GM12875 (cell line): ENCODE data around the gene RXRA.

ENCODE experiments used
- H3K4me3 ChIP-seq: one replicate; pipeline ENCODE4 v1.5.1; 2011; ENCODE audit warnings: low read depth, low read length, control low read depth
- CTCF ChIP-seq: IDR thresholded peaks from 2 replicates; pipeline ENCODE4 v1.5.1; 2011; ENCODE audit warnings: low read depth, mild to moderate bottlenecking, control low read depth, inconsistent platforms, low read length, moderate library complexity, borderline replicate concordance; ENCODE audit not compliant: insufficient read depth

The RXRA gene

GRCh38 chr9:134374301-134375010, 48.2 kb downstream of the RXRA start:
- H3K4me3 ChIP-seq = no peak overlapping the region
- no peak for TF ChIP-seq CTCF

- no peak overlapping the region for H3K4me3 ChIP-seq
- TF ChIP-seq CTCF = no peak
These were observed 48.7 kb downstream of the RXRA start for GRCh38 chr9:134375011-134375390.

- no peak overlapping the region for H3K4me3 ChIP-seq
- no peak for TF ChIP-seq CTCF
These were observed 49.5 kb downstream of the RXRA start for GRCh38 chr9:134375430-134376385.

- TF ChIP-seq CTCF = no peak
- H3K4me3 ChIP-seq = no peak overlapping the region
These were observed 50.3 kb downstream of the RXRA start for GRCh38 chr9:134376386-134377142.

- H3K4me3 ChIP-seq = no peak overlapping the region
- no peak for TF ChIP-seq CTCF
These were observed 50.9 kb downstream of the RXRA start for GRCh38 chr9:134377143-134377484.

GRCh38 chr9:134377976-134378375, 51.7 kb downstream of the RXRA start:
- H3K4me3 ChIP-seq = no peak overlapping the region
- TF ChIP-seq CTCF = no peak
